Karpas-422 (cell line): ENCODE measurements around the gene COPS8. TPM values are rescaled to one million over a fixed set of nuclear protein-coding genes. Genes with fewer than 3 reads are reported as not detected.

Source experiments
- DNase-seq: peaks from one replicate; pipeline ENCODE4 v3.0.0-alpha.2; 2015
- H2AFZ ChIP-seq: fragments of 200-600 bp; sonication (generic); 2 replicates; pipeline ENCODE4 v1.6.1; 2014; ENCODE audit warnings: antibody characterized with exemption, low read length, mixed read lengths
- H3K27ac ChIP-seq: fragments of 200-600 bp; sonication (generic); 2 replicates; pipeline ENCODE4 v1.5.1; 2014; ENCODE audit warnings: mild to moderate bottlenecking, low read length, moderate library complexity
- H3K27me3 ChIP-seq: fragments of 200-600 bp; sonication (generic); 2 replicates; pipeline ENCODE4 v1.6.1; 2014; ENCODE audit warnings: low read length, mixed read lengths
- H3K36me3 ChIP-seq: fragments of 200-600 bp; sonication (generic); 2 replicates; pipeline ENCODE4 v1.6.1; 2014; ENCODE audit warnings: low read length, mixed read lengths; ENCODE audit not compliant: insufficient read depth
- H3K4me1 ChIP-seq: fragments of 200-600 bp; sonication (generic); 2 replicates; pipeline ENCODE4 v1.6.1; 2014; ENCODE audit warnings: mild to moderate bottlenecking, low read length, mixed read lengths
- H3K4me2 ChIP-seq: fragments of 200-600 bp; sonication (generic); 2 replicates; pipeline ENCODE4 v1.6.1; 2014; ENCODE audit warnings: low read length, low read depth, mild to moderate bottlenecking; ENCODE audit not compliant: poor library complexity, severe bottlenecking
- H3K4me3 ChIP-seq: fragments of 200-600 bp; sonication (generic); 2 replicates; pipeline ENCODE4 v1.5.1; 2014; ENCODE audit warnings: mild to moderate bottlenecking, antibody characterized with exemption, low read length, mixed read lengths
- H3K79me2 ChIP-seq: fragments of 200-600 bp; sonication (generic); 2 replicates; pipeline ENCODE4 v1.6.1; 2014; ENCODE audit warnings: mild to moderate bottlenecking, low read length, mixed read lengths
- H3K9ac ChIP-seq: fragments of 200-600 bp; sonication (generic); 2 replicates; pipeline ENCODE4 v1.6.0; 2014; ENCODE audit warnings: low read length
- H3K9me2 ChIP-seq: fragments of 200-600 bp; sonication (generic), shearing (Covaris generic); replicated peaks from 2 replicates; pipeline ENCODE4 v1.6.0; 2014; ENCODE audit warnings: mild to moderate bottlenecking, low read length, moderate library complexity; ENCODE audit not compliant: insufficient read depth
- H3K9me3 ChIP-seq: fragments of 300-700, 200-600 bp; sonication (generic); 2 replicates; pipeline ENCODE4 v1.6.1; 2014; ENCODE audit warnings: low read length, mixed read lengths
- H4K20me1 ChIP-seq: fragments of 200-600 bp; sonication (generic); 2 replicates; pipeline ENCODE4 v1.6.1; 2014; ENCODE audit warnings: mild to moderate bottlenecking, antibody characterized with exemption, low read length, low read depth; ENCODE audit not compliant: insufficient read depth
- total RNA-seq: library from RNA; depleted of rRNA; stranded (reverse); fragments of >200 nt; shearing (Covaris generic); gene quantifications from 2 replicates; pipeline ENCODE4 v1.2.3, GENCODE V29; 2014; ENCODE audit warnings: low replicate concordance; rRNA removed

Gene COPS8
- total RNA-seq = 105 and 133 TPM in 2 replicates

DNA sequence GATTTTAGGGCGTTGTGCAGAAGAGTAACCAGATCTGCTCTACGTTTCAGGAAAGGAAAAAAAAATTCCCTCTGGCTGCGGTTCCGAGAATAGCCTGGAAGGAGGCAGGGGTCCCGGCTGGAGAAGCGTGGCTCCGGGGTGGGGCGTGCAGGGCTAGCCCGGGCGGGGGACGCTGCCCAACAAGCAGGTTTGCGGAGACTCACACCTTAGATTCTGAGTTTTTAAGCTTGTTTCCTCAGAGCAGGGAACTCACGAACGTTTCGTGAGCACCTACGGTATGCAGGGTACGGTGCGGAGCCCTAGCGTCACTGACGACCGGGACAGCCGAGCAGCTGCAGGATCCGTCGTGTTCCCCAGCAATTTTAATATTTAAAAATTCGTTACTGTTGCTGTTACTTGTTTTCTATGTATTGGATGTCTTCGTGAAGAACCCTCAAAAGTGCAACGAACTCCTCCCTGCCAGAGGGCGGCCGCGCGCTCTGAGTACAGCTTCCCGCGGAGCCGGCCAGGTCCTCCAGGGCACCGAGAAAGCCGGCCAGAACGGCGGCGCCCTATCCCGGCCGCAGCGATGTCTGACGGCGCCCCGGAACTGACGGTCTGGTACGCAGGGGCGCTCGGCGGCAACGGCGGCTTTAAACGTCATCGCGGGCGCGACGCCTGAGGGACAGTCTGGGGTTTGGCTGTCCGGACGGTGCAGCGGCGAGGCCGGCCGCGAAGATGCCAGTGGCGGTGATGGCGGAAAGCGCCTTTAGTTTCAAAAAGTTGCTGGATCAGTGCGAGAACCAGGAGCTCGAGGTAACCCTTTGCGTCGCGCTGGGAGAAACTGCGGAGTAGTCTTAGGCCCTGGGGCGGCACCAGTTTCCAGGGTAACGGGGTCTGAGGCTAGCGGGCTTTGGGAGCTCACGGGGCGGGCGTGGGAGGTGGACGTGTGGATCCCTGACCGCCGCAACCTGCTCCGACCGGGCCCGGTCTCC lies at the start of gene COPS8:
COPS8 (plus strand) TSS at position 642 of the 974 bp plus-strand sequence; CDS start at position 718, 76 bp downstream.
- Histone ChIP-seq H3K4me2 (peak within 1 kb of the TSS; percentile 87), H3K9me2 (no peaks in the 10 kb centered on the region), H4K20me1 (peaks cover 7% of the 10 kb centered on the region; the same call in 1 of the 2 replicates), H3K4me1 (peaks cover 24% of the 10 kb centered on the region), H3K27me3 (no peaks in the 10 kb centered on the region), H3K36me3 (peaks cover 10% of the 10 kb centered on the region; the same call in 1 of the 2 replicates), H2AFZ (peak within 1 kb of the TSS; percentile 95), H3K79me2 (peaks cover 48% of the 10 kb centered on the region), H3K27ac (peak within 1 kb of the TSS; percentile 39; the same call in 1 of the 2 replicates), H3K9me3 (no peaks in the 10 kb centered on the region), H3K9ac (peak within 1 kb of the TSS; percentile 88), H3K4me3 (peak within 1 kb of the TSS; percentile 99)
- DNase-seq = peak; percentile 95

DNA sequence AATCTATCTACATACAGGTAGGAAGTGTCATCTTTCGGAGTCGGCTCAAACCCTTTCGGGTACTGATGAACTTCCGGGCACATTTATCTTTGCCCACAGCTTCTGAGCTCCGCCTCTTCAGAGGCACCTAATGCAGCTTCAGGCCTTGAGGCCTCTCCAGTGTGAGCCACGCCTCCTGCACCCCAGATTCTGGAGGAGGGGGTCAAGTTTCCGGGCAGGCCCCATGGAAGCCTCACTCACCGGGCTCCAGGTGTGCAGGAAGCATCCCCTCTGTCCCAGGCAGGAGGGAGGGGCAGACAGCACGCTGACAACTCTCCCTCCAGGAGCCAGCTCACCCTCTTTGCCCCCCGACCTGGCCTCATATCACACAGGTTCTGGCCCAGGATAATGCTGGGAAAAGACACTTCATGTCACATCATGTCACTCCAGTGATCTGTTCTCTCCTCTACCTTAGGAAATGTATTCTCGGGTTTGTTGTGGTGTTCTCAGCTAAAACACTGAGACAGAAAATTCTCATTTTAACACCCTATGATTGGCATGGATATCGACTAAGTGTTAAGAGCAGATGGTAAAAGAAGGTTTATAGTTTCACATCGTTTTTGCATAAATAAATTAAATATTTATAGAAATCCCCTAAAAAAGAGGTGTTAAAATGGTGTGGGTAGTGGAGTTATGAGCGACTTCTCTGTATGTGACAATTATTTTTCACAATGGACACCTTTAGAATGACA lies 46.2 kb upstream of the COPS8 start:
- H3K27me3 ChIP-seq = no peaks in the 10 kb centered on the region
- H3K79me2 ChIP-seq = no peaks in the 10 kb centered on the region
- H3K4me1 ChIP-seq = 0 out of 2 replicates have a peak, but pooled peaks cover 4% of the 10 kb centered on the region
- no peak for DNase-seq
- H4K20me1 ChIP-seq = no peaks in the 10 kb centered on the region
- H3K4me2 ChIP-seq = no peak overlapping the region
- H3K4me3 ChIP-seq = no peak overlapping the region
- no peak overlapping the region for H3K27ac ChIP-seq
- H3K9me3 ChIP-seq = no peaks in the 10 kb centered on the region
- no peak overlapping the region for H3K9ac ChIP-seq
- H3K9me2 ChIP-seq = no peaks in the 10 kb centered on the region
- H3K36me3 ChIP-seq = no peaks in the 10 kb centered on the region
- H2AFZ ChIP-seq = no peak overlapping the region

DNA sequence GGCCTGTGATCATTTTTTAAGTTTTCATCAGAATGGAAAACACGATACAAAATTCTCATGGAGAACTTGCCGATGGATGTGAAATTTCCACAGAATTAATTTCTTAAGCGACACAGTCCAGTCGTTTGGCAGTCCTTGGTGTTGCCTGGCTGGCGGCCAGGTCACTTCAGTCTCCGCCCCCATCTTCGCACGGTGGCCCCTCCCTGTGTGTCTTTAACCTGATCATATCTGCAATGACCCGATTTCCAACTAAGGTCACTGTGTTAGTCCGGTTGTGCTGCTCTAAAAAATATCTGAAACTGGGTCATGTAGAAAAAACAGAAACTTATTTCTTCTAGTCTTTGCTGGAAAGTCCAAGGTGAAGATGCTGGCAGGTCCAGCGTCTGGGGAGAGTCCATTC lies 44.5 kb upstream of the COPS8 start:
- Histone ChIP-seq H3K9me2 (no peaks in the 10 kb centered on the region), H3K36me3 (no peaks in the 10 kb centered on the region), H3K9ac (no peak overlapping the region), H3K4me3 (no peak overlapping the region), H3K9me3 (no peaks in the 10 kb centered on the region), H3K4me2 (no peak overlapping the region), H3K27ac (no peak overlapping the region), H2AFZ (no peak overlapping the region), H3K4me1 (0 out of 2 replicates have a peak, but pooled peaks cover 4% of the 10 kb centered on the region), H3K79me2 (no peaks in the 10 kb centered on the region), H3K27me3 (no peaks in the 10 kb centered on the region), H4K20me1 (no peaks in the 10 kb centered on the region)
- DNase-seq = no peak

DNA sequence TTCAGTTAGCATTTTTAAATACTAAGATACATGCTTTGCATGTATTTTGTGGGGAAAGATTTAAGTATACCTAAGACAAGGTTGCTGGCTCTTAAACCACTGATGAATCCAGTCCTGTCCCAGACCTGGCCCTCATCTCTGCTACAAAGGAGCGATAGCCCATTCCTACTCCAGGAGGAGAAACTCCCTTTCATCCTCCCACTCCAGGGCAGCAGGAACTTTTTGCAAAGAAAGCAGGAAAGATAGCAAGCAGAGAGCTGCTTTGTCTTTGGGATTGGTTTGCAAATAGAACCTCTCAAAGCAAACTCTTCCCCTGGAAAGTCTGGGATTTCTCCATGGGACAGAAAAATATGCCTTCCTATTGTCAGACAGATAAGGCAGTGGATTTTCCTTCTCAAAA lies 43.6 kb upstream of the COPS8 start:
- Histone ChIP-seq H3K9me3 (no peaks in the 10 kb centered on the region), H3K36me3 (no peaks in the 10 kb centered on the region), H3K27ac (no peak overlapping the region), H3K9me2 (no peaks in the 10 kb centered on the region), H3K79me2 (no peaks in the 10 kb centered on the region), H4K20me1 (no peaks in the 10 kb centered on the region), H3K4me1 (0 out of 2 replicates have a peak, but pooled peaks cover 4% of the 10 kb centered on the region), H3K4me3 (no peak overlapping the region), H2AFZ (no peak overlapping the region), H3K4me2 (no peak overlapping the region), H3K9ac (no peak overlapping the region), H3K27me3 (no peaks in the 10 kb centered on the region)
- no peak for DNase-seq

DNA sequence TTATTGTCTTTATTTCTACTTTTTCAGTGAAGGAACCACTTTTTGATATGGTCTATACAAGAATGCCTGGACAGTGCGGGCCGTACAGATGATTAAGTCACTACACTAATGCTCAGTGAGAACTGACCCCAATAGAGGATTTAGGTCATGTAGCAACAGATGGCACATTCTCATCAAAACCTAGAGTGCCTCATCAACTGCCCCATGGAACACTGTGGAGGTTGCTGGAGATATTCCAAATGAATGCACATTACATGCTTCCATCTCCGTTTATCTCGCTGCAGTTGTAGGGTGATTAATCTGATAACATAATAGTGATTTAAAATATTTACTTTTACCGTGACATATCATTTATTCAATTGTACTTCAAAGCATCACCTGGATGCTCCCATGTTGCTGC lies 41.8 kb upstream of the COPS8 start:
- Histone ChIP-seq H3K9me2 (no peaks in the 10 kb centered on the region), H3K79me2 (no peaks in the 10 kb centered on the region), H3K36me3 (no peaks in the 10 kb centered on the region), H3K4me3 (no peak overlapping the region), H3K9ac (no peak overlapping the region), H3K4me1 (0 out of 2 replicates have a peak, but pooled peaks cover 4% of the 10 kb centered on the region), H3K27me3 (no peaks in the 10 kb centered on the region), H3K27ac (no peak overlapping the region), H4K20me1 (no peaks in the 10 kb centered on the region), H3K9me3 (no peaks in the 10 kb centered on the region), H3K4me2 (no peak overlapping the region), H2AFZ (no peak overlapping the region)
- DNase-seq = no peak

DNA sequence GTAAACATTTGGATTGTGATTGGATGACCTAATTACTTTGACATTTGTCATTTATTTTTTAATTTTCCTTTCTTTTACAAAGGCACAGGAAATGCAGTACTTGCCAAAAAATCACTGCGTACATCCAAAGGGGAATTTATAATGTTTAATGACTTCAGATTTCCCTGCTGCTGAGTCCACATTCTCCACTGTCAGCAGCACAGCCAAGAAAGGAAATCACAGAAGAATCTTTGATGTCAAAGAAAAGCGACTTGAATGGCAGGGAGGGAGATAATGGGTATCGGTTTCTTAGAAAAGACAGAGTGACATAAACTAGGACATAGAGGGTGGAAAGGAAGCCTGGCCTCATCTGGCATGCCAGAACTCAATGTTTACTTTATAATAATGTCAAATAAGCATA lies 41.4 kb upstream of the COPS8 start:
- Histone ChIP-seq H3K27me3 (no peaks in the 10 kb centered on the region), H3K4me3 (no peak overlapping the region), H3K9me3 (no peaks in the 10 kb centered on the region), H3K4me1 (0 out of 2 replicates have a peak, but pooled peaks cover 4% of the 10 kb centered on the region), H3K79me2 (no peaks in the 10 kb centered on the region), H4K20me1 (no peaks in the 10 kb centered on the region), H3K9me2 (no peaks in the 10 kb centered on the region), H3K4me2 (no peak overlapping the region), H3K27ac (no peak overlapping the region), H2AFZ (no peak overlapping the region), H3K9ac (no peak overlapping the region), H3K36me3 (no peaks in the 10 kb centered on the region)
- no peak for DNase-seq

DNA sequence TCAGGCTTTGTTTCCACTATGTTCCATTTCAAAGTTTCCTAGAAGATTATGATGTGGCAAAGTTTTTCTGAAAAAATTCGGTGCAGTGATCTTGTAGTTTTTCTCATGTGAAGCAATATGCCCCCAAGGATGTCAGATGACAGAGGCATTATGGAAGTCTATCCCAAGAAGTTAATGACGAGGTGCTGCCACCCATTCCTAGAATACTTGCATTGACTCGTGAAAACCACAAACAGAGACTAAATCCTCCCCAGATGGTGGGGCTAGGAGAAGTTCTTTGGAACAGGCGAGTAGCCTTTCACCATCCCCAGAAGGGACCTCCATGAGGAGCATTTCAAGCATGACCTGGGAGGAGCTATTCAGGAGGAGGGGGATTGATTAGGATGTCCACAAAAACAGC lies 40.2 kb upstream of the COPS8 start:
- Histone ChIP-seq H3K9ac (no peak overlapping the region), H3K4me3 (no peak overlapping the region), H3K36me3 (no peaks in the 10 kb centered on the region), H3K27me3 (no peaks in the 10 kb centered on the region), H3K27ac (no peak overlapping the region), H4K20me1 (no peaks in the 10 kb centered on the region), H3K4me2 (no peak overlapping the region), H2AFZ (no peak overlapping the region), H3K4me1 (no peaks in the 10 kb centered on the region), H3K9me2 (no peaks in the 10 kb centered on the region), H3K9me3 (no peaks in the 10 kb centered on the region), H3K79me2 (no peaks in the 10 kb centered on the region)
- no peak for DNase-seq

DNA sequence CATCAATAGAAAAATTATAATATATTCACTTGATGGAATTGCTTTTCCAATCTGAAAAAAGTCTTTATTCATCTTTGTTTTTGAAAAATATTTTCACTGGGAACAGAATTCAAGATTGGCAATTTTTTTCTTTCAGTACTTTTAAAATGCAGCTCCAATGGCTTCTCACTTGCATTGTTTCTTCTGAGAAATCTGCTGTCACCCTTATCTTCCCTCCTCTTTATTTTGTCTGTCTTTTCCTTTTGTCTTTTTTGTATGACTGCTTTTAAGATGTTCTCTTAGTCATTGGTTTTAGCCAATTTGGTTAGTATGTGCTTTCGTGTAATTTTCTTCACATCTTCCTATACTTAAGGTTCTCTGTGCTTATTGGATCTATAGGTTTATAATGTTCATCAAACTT lies 37.1 kb upstream of the COPS8 start:
- Histone ChIP-seq H3K36me3 (no peaks in the 10 kb centered on the region), H3K27me3 (no peaks in the 10 kb centered on the region), H3K9me3 (no peaks in the 10 kb centered on the region), H3K9ac (no peak overlapping the region), H2AFZ (no peak overlapping the region), H4K20me1 (no peaks in the 10 kb centered on the region), H3K4me1 (no peaks in the 10 kb centered on the region), H3K9me2 (no peaks in the 10 kb centered on the region), H3K4me3 (no peak overlapping the region), H3K4me2 (no peak overlapping the region), H3K27ac (no peak overlapping the region), H3K79me2 (no peaks in the 10 kb centered on the region)
- DNase-seq = no peak
